ENCODE results near the gene SPP1.

- TF ChIP-seq CTCF (IDR thresholded peaks at IDR 0.05) (no peak), POLR2AphosphoS5 (IDR thresholded peaks at IDR 0.05) (peak in 1 of 4 donors; percentile 19)
Measured at GRCh38 chr4:88027611-88028608, 52.4 kb downstream of the SPP1 start.

Measured in sigmoid colon (tissue), 4 donors.